GM13977 (cell line): Measurements from ENCODE around the gene B3GLCT.
"Not testable (repeated sequence)": the region's sequence is repeated elsewhere in the genome, so short reads cannot be mapped to it uniquely, and the experiment has no call there.

Source experiments
- DNase-seq: peaks from one replicate; pipeline ENCODE4 v3.0.0; 2012; ENCODE audit warnings: low spot score
- CTCF ChIP-seq: IDR thresholded peaks from 2 replicates; pipeline ENCODE4 v1.5.1; 2012; ENCODE audit warnings: mild to moderate bottlenecking, control low read depth; ENCODE audit not compliant: insufficient read depth; ENCODE audit errors: extremely low read depth, missing control alignments
- in situ Hi-C: fragments of 300-500 bp; cut with MboI; formaldehyde crosslinking; loops from one replicate; pipeline ENCODE4 v1.12.0; 2022; ENCODE audit warnings: low sequenced_read_pairs, low pct_unique_long_range_greater_than_20kb, mixed read lengths, inconsistent platforms; ENCODE audit not compliant: unreplicated experiment

B3GLCT gene

DNA sequence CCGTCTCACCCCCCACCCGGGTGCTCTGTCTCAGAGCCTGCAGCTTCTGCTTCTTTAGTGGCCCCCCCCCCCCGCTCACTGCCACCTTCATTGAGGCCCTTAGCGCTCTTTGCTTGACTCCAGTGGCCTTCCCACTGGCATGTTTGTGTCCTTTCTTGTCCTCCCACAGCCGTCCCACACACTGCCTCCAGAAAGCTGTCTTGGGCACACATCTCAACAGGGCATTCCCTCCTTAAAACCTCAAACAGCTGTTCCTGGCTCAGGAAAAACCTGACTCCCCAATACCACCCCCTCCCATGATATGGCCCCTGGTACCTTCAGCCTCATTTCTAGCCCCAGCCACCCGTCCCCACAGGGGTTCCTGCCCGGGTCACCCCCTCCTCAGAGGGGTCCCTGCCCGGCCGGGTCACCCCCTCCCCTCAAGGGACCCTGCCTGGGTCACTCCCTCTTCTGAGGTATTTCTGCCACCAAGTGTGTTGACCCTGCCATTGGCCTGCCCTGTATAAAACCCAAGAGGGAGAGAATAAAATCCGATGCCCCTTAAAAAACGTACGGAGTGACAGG, 8.9 kb downstream of the B3GLCT start:
- TF ChIP-seq CTCF = no peak
- no peak for DNase-seq
- in situ Hi-C loops = no loop called here

DNA sequence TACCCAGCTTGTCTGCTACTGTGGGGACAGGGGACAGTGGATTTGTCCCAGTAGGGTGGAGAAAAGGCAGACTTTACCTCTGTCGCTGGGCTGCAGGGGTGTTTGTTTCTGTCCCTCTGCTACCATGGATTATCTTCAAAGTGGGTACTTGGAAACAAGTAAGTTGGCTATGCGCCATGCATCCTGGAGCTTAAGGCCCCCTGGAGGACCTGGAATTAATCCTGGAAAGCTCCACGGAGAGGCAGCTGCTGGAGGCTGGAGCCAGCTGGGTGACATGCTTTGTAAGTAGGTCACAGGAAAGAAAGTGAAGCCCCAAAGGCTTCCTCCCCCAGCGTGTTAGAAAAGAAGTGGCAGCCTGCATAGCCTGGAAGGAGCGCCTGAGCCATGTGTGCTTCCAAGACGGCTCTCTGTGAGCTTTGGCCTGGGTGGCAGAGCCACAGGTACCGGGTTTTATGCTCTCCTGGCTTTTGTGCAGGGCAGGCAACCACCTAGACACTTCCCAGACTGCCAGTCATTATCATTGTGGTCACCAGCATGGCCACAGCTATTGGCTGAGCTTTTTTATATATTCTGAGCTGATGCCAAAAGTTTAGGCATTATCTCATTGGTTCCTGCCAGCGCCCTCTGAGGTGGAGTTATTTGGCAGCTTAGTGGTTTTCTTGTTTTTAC, 9.5 kb downstream of the B3GLCT start:
- no peak for DNase-seq
- in situ Hi-C loops = no loop called here
- no peak for TF ChIP-seq CTCF

GRCh38 chr13:31209841-31210210, 10.1 kb downstream of the B3GLCT start:
- in situ Hi-C loops = no loop called here
- no peak for TF ChIP-seq CTCF
- DNase-seq = no peak

- no peak for TF ChIP-seq CTCF
- no peak for DNase-seq
- in situ Hi-C loops = no loop called here
Observed at GRCh38 chr13:31213651-31214289, 14.0 kb downstream of the B3GLCT start.

DNA sequence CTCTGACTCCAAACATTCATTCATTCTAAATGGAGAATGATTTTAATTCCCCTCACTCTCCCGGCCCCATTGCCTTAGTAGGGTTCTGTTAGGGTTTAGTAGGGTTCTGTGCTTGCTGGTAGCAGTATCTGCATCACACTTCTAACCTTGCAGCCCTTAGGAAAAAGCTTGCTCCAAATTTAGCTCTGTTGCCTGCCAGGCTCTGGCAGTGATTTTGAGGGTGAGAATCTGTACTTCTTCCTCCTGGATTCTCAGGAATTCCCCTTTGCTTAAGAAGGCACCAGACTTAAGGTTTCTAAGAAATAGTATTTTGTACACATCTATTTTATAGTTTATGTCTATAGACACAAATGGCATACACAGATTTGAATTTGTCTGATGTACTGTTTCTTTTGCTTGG, 14.7 kb downstream of the B3GLCT start:
- TF ChIP-seq CTCF = no peak
- in situ Hi-C loops = no loop called here
- DNase-seq = no peak

- in situ Hi-C loops, DNase-seq: not testable (repeated sequence)
Observed at GRCh38 chr13:31216916-31217315, 17.1 kb downstream of the B3GLCT start.

DNA sequence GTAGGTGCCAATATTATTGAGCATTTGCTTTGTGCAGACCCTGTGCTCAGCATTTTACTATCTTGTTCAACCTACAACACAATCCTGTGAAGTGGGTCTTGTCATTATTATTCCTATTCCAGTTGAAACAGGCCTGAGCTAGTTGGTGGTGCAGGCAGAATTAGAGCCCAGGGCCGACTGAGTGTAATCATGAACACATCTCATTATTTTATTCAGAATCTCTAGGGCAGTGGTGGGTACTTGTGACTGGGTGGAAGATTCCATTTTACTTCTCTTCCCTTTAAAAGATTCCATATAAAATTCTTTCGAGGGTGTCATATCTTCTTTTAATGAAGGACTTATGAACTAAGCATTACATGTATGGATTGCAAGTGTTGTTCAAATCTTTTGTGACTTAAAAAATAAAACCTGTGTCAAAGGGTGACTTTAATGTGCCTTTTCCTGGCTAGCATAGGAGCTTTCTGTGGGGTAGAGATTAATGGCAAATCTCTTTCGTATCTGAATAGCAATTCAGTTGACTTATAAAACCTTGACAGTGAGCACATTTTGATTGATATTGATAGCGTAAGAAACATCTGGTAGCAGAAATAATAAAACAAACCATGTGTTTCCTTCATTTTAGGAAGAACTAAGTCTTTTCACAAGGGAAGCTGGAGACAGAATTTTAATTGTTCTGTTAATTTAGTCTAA, 20.3 kb downstream of the B3GLCT start:
- in situ Hi-C loops = no loop called here
- DNase-seq = no peak
- no peak for TF ChIP-seq CTCF
